HEK293 (cell line): Measurements from ENCODE around the gene MAEA.

ENCODE experiments used
- CTCF ChIA-PET: fragments of 350-600 bp; formaldehyde crosslinking; extraction: SDS; loops from one replicate; lab custom pipeline; 2021; ENCODE audit warnings: antibody characterized with exemption; lab: Yijun Ruan, JAX
- POLR2A ChIA-PET: fragments of 300-600 bp; formaldehyde crosslinking; extraction: SDS; loops from one replicate; lab custom pipeline; 2020; ENCODE audit warnings: antibody characterized with exemption, inconsistent platforms; lab: Yijun Ruan, JAX
- H3K27ac ChIP-seq: fragments of 200-500 bp; sonication (Bioruptor generic); 2 replicates; pipeline ENCODE4 v1.5.1; 2014; ENCODE audit warnings: low read depth, low read length, control low read depth, inconsistent platforms; ENCODE audit errors: extremely low read depth
- H3K36me3 ChIP-seq, 2 experiments: fragments of 200-500 bp in 1 of 2; sonication (Bioruptor generic) in 1 of 2; 1 replicate in 1 of 2; 2 replicates in 1 of 2; pipeline ENCODE4 v1.5.1; 2014 to 2017; ENCODE audit warnings: inconsistent platforms in 2 of 2, low read length in 2 of 2; ENCODE audit not compliant: control insufficient read depth in 2 of 2, insufficient read depth in 1 of 2
- H3K4me1 ChIP-seq: fragments of 200-500 bp; sonication (Bioruptor generic); 2 replicates; pipeline ENCODE4 v1.5.1; 2014; ENCODE audit warnings: mild to moderate bottlenecking, low read length, inconsistent platforms; ENCODE audit not compliant: control insufficient read depth, insufficient read depth
- H3K4me3 ChIP-seq: 2 replicates; pipeline ENCODE4 v1.5.1; 2011; ENCODE audit warnings: low read depth, mild to moderate bottlenecking, control low read depth, low read length, moderate library complexity
- H3K9me3 ChIP-seq: fragments of 200-500 bp; sonication (Bioruptor generic); 2 replicates; pipeline ENCODE4 v1.5.1; 2014; ENCODE audit warnings: low read depth, low read length, inconsistent platforms; ENCODE audit not compliant: control insufficient read depth, insufficient read depth
- KLF10 ChIP-seq: fragments of 450-650 bp; IDR thresholded peaks from 2 replicates; pipeline ENCODE4 v1.5.1; 2018; ENCODE audit warnings: missing biosample characterization, mild to moderate bottlenecking, missing genetic modification characterization
- MZF1 ChIP-seq: fragments of 450-650 bp; formaldehyde crosslinking; IDR thresholded peaks from 2 replicates; pipeline ENCODE4 v1.5.1; 2017; ENCODE audit warnings: missing biosample characterization, missing genetic modification characterization, borderline replicate concordance
- PBX3 ChIP-seq: sonication (generic); formaldehyde crosslinking; IDR thresholded peaks from 2 replicates; pipeline ENCODE4 v1.8.1; 2022; ENCODE audit warnings: mild to moderate bottlenecking, moderate library complexity, missing genetic modification reagents
- SCRT2 ChIP-seq: fragments of 450-650 bp; formaldehyde crosslinking; IDR thresholded peaks from 2 replicates; pipeline ENCODE4 v1.5.1; 2016; ENCODE audit warnings: missing biosample characterization, missing genetic modification characterization
- ZNF10 ChIP-seq: fragments of 450-650 bp; formaldehyde crosslinking; IDR thresholded peaks from 2 replicates; pipeline ENCODE4 v1.5.1; 2017; ENCODE audit warnings: missing biosample characterization, missing genetic modification characterization
- ZNF138 ChIP-seq: fragments of 450-650 bp; formaldehyde crosslinking; IDR thresholded peaks from 2 replicates; pipeline ENCODE4 v1.5.1; 2016; ENCODE audit warnings: missing biosample characterization, missing genetic modification characterization, borderline replicate concordance
- ZNF155 ChIP-seq: fragments of 450-650 bp; formaldehyde crosslinking; IDR thresholded peaks from 2 replicates; pipeline ENCODE4 v1.5.1; 2016; ENCODE audit warnings: missing biosample characterization, missing genetic modification characterization
- ZNF175 ChIP-seq: fragments of 450-650 bp; formaldehyde crosslinking; IDR thresholded peaks from 2 replicates; pipeline ENCODE4 v1.5.1; 2016; ENCODE audit warnings: missing biosample characterization, missing genetic modification characterization
- ZNF2 ChIP-seq: fragments of 450-650 bp; formaldehyde crosslinking; IDR thresholded peaks from 2 replicates; pipeline ENCODE4 v1.5.1; 2016; ENCODE audit warnings: missing biosample characterization, missing genetic modification characterization
- ZNF26 ChIP-seq: fragments of 450-650 bp; formaldehyde crosslinking; IDR thresholded peaks from 2 replicates; pipeline ENCODE4 v1.5.1; 2016; ENCODE audit warnings: missing biosample characterization, missing genetic modification characterization
- ZNF302 ChIP-seq: fragments of 450-650 bp; formaldehyde crosslinking; IDR thresholded peaks from 2 replicates; pipeline ENCODE4 v1.5.1; 2016; ENCODE audit warnings: missing biosample characterization, missing genetic modification characterization, low read depth
- ZNF404 ChIP-seq: fragments of 450-650 bp; formaldehyde crosslinking; IDR thresholded peaks from 2 replicates; pipeline ENCODE4 v1.5.1; 2017; ENCODE audit warnings: missing biosample characterization, missing genetic modification characterization
- ZNF473 ChIP-seq: fragments of 450-650 bp; formaldehyde crosslinking; IDR thresholded peaks from 2 replicates; pipeline ENCODE4 v1.5.1; 2017; ENCODE audit warnings: missing biosample characterization, missing genetic modification characterization
- ZNF549 ChIP-seq: fragments of 450-650 bp; IDR thresholded peaks from 2 replicates; pipeline ENCODE4 v1.5.1; 2018; ENCODE audit warnings: missing biosample characterization, missing genetic modification characterization, mild to moderate bottlenecking, inconsistent platforms, moderate library complexity
- ZNF596 ChIP-seq: fragments of 450-650 bp; IDR thresholded peaks from 2 replicates; pipeline ENCODE4 v1.5.0; 2018; ENCODE audit warnings: missing biosample characterization, mild to moderate bottlenecking, missing genetic modification characterization, moderate library complexity
- ZNF777 ChIP-seq: fragments of 450-650 bp; formaldehyde crosslinking; IDR thresholded peaks from 2 replicates; pipeline ENCODE4 v1.5.1; 2017; ENCODE audit warnings: missing biosample characterization, missing genetic modification characterization, borderline replicate concordance
- ZNF785 ChIP-seq: fragments of 450-650 bp; formaldehyde crosslinking; IDR thresholded peaks from 2 replicates; pipeline ENCODE4 v1.5.1; 2016; ENCODE audit warnings: missing biosample characterization, missing genetic modification characterization
- ZNF830 ChIP-seq: fragments of 450-650 bp; IDR thresholded peaks from 2 replicates; pipeline ENCODE4 v1.5.0; 2018; ENCODE audit warnings: missing biosample characterization, missing genetic modification characterization, low read depth, mild to moderate bottlenecking, moderate library complexity
- ZNF837 ChIP-seq: fragments of 450-650 bp; formaldehyde crosslinking; IDR thresholded peaks from 2 replicates; pipeline ENCODE4 v1.5.1; 2016; ENCODE audit warnings: missing biosample characterization, missing genetic modification characterization
- ZNF843 ChIP-seq: fragments of 450-650 bp; formaldehyde crosslinking; IDR thresholded peaks from 2 replicates; pipeline ENCODE4 v1.5.1; 2016; ENCODE audit warnings: missing biosample characterization, missing genetic modification characterization
- ZXDB ChIP-seq: fragments of 450-650 bp; formaldehyde crosslinking; IDR thresholded peaks from 2 replicates; pipeline ENCODE4 v1.5.1; 2016; ENCODE audit warnings: missing biosample characterization, missing genetic modification characterization
- TF ChIP-seq, protein P1 (sequence below): fragments of 450-650 bp; formaldehyde crosslinking; IDR thresholded peaks from 2 replicates; pipeline ENCODE4 v1.5.1; 2016; ENCODE audit warnings: missing biosample characterization, missing genetic modification characterization, low read depth
- TF ChIP-seq, protein P2 (sequence below): fragments of 450-650 bp; formaldehyde crosslinking; IDR thresholded peaks from 2 replicates; pipeline ENCODE4 v1.5.1; 2016; ENCODE audit warnings: missing biosample characterization, missing genetic modification characterization

MAEA gene

GRCh38 chr4:1382776-1383727 is 93.4 kb downstream of the MAEA start:
- POLR2A ChIA-PET = no interaction called here
- no peaks in the 10 kb centered on the region for H3K4me1 ChIP-seq
- no peak overlapping the region for H3K27ac ChIP-seq
- TF ChIP-seq ZNF10 (tag by site-specific recombination) (no peak), ZNF155 (tag by site-specific recombination) (no peak), PBX3 (CRISPR knock-in tag) (no peak), SCRT2 (no peak), ZNF549 (no peak), KLF10 (tag by site-specific recombination) (no peak), ZNF2 (tag by site-specific recombination) (no peak), ZNF596 (tag by site-specific recombination) (no peak), ZNF837 (no peak), ZNF26 (tag by site-specific recombination) (no peak), ZNF404 (tag by site-specific recombination) (no peak), ZNF785 (tag by site-specific recombination) (no peak), ZNF843 (tag by site-specific recombination) (no peak), ZNF830 (tag by site-specific recombination) (no peak), ZNF175 (tag by site-specific recombination) (no peak), MZF1 (tag by site-specific recombination) (no peak), ZNF138 (tag by site-specific recombination) (no peak)
- TF ChIP-seq, protein P1, sequence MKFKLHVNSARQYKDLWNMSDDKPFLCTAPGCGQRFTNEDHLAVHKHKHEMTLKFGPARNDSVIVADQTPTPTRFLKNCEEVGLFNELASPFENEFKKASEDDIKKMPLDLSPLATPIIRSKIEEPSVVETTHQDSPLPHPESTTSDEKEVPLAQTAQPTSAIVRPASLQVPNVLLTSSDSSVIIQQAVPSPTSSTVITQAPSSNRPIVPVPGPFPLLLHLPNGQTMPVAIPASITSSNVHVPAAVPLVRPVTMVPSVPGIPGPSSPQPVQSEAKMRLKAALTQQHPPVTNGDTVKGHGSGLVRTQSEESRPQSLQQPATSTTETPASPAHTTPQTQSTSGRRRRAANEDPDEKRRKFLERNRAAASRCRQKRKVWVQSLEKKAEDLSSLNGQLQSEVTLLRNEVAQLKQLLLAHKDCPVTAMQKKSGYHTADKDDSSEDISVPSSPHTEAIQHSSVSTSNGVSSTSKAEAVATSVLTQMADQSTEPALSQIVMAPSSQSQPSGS (tag by site-specific recombination) = no peak
- CTCF ChIA-PET = no interaction called here
- H3K9me3 ChIP-seq = no peaks in the 10 kb centered on the region
- H3K36me3 ChIP-seq = peaks cover 0 to 30% of the 10 kb centered on the region in 2 experiments; a peak in 1 of 3 replicates
- no peak overlapping the region for H3K4me3 ChIP-seq

- Histone ChIP-seq H3K36me3 (peaks cover 0 to 30% of the 10 kb centered on the region in 2 experiments; a peak in 1 of 3 replicates), H3K27ac (no peak overlapping the region), H3K9me3 (no peaks in the 10 kb centered on the region), H3K4me3 (no peak overlapping the region), H3K4me1 (no peaks in the 10 kb centered on the region)
- ChIA-PET CTCF (no interaction called here), POLR2A (no interaction called here)
- no peak for TF ChIP-seq ZNF302 (tag by site-specific recombination)
- no peak for TF ChIP-seq ZNF777 (tag by site-specific recombination)
- TF ChIP-seq ZNF473 (tag by site-specific recombination) = no peak
- TF ChIP-seq, protein P2, sequence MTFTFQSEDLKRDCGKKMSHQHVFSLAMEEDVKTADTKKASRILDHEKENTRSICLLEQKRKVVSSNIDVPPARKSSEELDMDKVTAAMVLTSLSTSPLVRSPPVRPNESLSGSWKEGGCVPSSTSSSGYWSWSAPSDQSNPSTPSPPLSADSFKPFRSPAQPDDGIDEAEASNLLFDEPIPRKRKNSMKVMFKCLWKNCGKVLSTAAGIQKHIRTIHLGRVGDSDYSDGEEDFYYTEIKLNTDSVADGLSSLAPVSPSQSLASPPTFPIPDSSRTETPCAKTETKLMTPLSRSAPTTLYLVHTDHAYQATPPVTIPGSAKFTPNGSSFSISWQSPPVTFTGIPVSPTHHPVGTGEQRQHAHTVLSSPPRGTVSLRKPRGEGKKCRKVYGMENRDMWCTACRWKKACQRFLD (tag by site-specific recombination) = no peak
- TF ChIP-seq ZXDB (tag by site-specific recombination) = no peak
These were observed 94.3 kb downstream of the MAEA start for GRCh38 chr4:1383728-1384591.
